ENCODE data around the gene PCDH1. TPM values are rescaled to one million over a fixed set of nuclear protein-coding genes. Genes with fewer than 3 reads are reported as not detected.

PCDH1 gene
- total RNA-seq, 1 donor from 2014 or later: 5.4 TPM

GRCh38 chr5:141839015-141839513, 39.1 kb downstream of the PCDH1 start:
- Mint-ChIP-seq H3K4me3 (no peak overlapping the region), H3K36me3 (no peaks in the 10 kb centered on the region), H3K4me1 (peaks cover 39% of the 10 kb centered on the region), H3K9me3 (no peaks in the 10 kb centered on the region), H3K27ac (no peak overlapping the region), H3K27me3 (ENCODE audit: low read depth) (peaks cover 9% of the 10 kb centered on the region)
- no peak for DNase-seq (ENCODE audit: low spot score in 2 of 2, unreplicated experiment in 2 of 2)
- TF ChIP-seq, protein P1, sequence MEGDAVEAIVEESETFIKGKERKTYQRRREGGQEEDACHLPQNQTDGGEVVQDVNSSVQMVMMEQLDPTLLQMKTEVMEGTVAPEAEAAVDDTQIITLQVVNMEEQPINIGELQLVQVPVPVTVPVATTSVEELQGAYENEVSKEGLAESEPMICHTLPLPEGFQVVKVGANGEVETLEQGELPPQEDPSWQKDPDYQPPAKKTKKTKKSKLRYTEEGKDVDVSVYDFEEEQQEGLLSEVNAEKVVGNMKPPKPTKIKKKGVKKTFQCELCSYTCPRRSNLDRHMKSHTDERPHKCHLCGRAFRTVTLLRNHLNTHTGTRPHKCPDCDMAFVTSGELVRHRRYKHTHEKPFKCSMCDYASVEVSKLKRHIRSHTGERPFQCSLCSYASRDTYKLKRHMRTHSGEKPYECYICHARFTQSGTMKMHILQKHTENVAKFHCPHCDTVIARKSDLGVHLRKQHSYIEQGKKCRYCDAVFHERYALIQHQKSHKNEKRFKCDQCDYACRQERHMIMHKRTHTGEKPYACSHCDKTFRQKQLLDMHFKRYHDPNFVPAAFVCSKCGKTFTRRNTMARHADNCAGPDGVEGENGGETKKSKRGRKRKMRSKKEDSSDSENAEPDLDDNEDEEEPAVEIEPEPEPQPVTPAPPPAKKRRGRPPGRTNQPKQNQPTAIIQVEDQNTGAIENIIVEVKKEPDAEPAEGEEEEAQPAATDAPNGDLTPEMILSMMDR (IDR thresholded peaks at IDR 0.05; ENCODE audit: unreplicated experiment): no peak

DNA sequence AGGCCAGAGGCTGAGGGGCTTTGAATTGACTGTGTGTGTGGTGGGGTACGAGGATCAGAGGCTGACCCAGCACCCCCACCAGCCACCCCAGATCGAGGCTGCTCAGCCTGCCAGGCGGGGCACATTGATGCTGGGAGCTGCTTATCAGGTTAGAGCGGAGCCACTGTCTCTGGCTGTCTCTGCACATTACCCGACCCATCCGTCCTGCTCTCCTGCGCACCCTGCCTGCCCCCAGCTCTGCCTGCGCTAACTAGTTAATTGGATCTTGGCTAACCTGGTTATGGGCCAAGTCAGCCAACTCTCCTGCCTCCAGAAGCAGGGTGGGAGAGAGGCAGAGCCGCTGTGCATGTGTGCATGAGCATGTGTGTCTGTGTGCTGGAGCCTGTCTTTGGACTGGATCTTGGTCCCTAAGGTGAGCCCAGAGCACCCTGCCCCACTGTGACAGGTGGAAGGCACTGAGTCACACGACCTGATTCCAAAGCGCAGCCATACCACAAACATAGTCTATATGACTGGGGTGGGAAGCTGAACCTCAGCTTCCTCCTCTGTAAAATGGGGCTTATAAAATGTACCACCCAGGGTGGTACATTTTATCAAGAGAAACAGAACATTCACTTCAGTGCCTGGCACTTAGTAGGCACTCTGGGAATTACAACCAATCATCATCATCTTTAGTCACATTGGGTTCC, 39.7 kb downstream of the PCDH1 start:
- Mint-ChIP-seq H3K27me3 (ENCODE audit: low read depth) (peaks cover 9% of the 10 kb centered on the region), H3K4me3 (no peak overlapping the region), H3K27ac (no peak overlapping the region), H3K4me1 (peaks cover 36% of the 10 kb centered on the region), H3K9me3 (no peaks in the 10 kb centered on the region), H3K36me3 (no peaks in the 10 kb centered on the region)
- DNase-seq (ENCODE audit: low spot score in 2 of 2, unreplicated experiment in 2 of 2): no peak
- TF ChIP-seq, protein P1 (IDR thresholded peaks at IDR 0.05; ENCODE audit: unreplicated experiment): no peak

- H3K36me3 Mint-ChIP-seq: no peaks in the 10 kb centered on the region
- peaks cover 6% of the 10 kb centered on the region for H3K9me3 Mint-ChIP-seq
- peaks cover 11% of the 10 kb centered on the region for H3K27me3 Mint-ChIP-seq (ENCODE audit: low read depth)
- peak overlapping the region; percentile 12 for H3K27ac Mint-ChIP-seq
- H3K4me3 Mint-ChIP-seq: no peak overlapping the region
- DNase-seq (ENCODE audit: low spot score in 2 of 2, unreplicated experiment in 2 of 2): no peak
- TF ChIP-seq, protein P1 (IDR thresholded peaks at IDR 0.05; ENCODE audit: unreplicated experiment): no peak
- peaks cover 37% of the 10 kb centered on the region for H3K4me1 Mint-ChIP-seq
Observed at GRCh38 chr5:141835928-141836670, 42.1 kb downstream of the PCDH1 start.

DNA sequence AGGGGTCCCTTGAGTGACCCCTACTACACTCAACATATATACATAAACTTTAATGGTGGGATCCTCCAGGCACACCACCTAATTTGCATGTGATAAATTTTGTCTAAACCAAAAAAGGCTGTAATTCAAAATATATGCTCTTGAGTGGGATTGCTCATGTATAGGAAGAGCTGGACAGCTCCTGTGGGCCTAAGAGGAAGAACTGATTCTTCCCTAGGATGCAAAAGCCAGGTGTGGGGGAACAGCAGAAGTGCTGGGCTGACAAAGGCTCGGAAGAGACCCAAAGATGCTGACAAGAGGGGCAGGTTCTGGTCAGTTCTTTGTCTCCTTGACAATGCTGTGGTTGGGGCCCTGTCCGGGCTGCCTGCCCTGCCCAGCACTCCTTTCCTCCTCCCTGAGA, 43.9 kb downstream of the PCDH1 start:
- peaks cover 17% of the 10 kb centered on the region for H3K27me3 Mint-ChIP-seq (ENCODE audit: low read depth)
- TF ChIP-seq, protein P1 (IDR thresholded peaks at IDR 0.05; ENCODE audit: unreplicated experiment): no peak
- H3K4me3 Mint-ChIP-seq: no peak overlapping the region
- H3K9me3 Mint-ChIP-seq: peaks cover 6% of the 10 kb centered on the region
- no peaks in the 10 kb centered on the region for H3K36me3 Mint-ChIP-seq
- H3K27ac Mint-ChIP-seq: no peak overlapping the region
- no peak for DNase-seq (ENCODE audit: low spot score in 2 of 2, unreplicated experiment in 2 of 2)
- peaks cover 31% of the 10 kb centered on the region for H3K4me1 Mint-ChIP-seq

GRCh38 chr5:141832131-141832530, 46.1 kb downstream of the PCDH1 start:
- peaks cover 6% of the 10 kb centered on the region for H3K9me3 Mint-ChIP-seq
- peaks cover 10% of the 10 kb centered on the region for H3K27me3 Mint-ChIP-seq (ENCODE audit: low read depth)
- no peak overlapping the region for H3K27ac Mint-ChIP-seq
- H3K36me3 Mint-ChIP-seq: no peaks in the 10 kb centered on the region
- TF ChIP-seq, protein P1 (IDR thresholded peaks at IDR 0.05; ENCODE audit: unreplicated experiment): no peak
- no peak for DNase-seq (ENCODE audit: low spot score in 2 of 2, unreplicated experiment in 2 of 2)
- H3K4me1 Mint-ChIP-seq: peaks cover 21% of the 10 kb centered on the region
- no peak overlapping the region for H3K4me3 Mint-ChIP-seq

Data from mesothelial cell of epicardium (in vitro differentiated cells).